GM18909 (cell line): ENCODE results near the gene COLEC12.

Experiments used
- ATAC-seq: cut with Tn5 transposase; IDR thresholded peaks from one replicate; pipeline ENCODE4 v1.9.1; 2021; ENCODE audit warnings: mild to moderate bottlenecking; ENCODE audit not compliant: unreplicated experiment, poor library complexity

COLEC12 gene

GRCh38 chr18:393574-393957 is 106.9 kb downstream of the COLEC12 start:
- ATAC-seq: no peak

GRCh38 chr18:392928-393573 is 107.5 kb downstream of the COLEC12 start:
- no peak for ATAC-seq

GRCh38 chr18:390741-391478 is 109.6 kb downstream of the COLEC12 start:
- ATAC-seq: no peak

- ATAC-seq: peak; percentile 56
These were observed 110.7 kb downstream of the COLEC12 start for GRCh38 chr18:389658-390357.

GRCh38 chr18:388200-388599 is 112.3 kb downstream of the COLEC12 start:
- no peak for ATAC-seq

- no peak for ATAC-seq
These were observed 113.5 kb downstream of the COLEC12 start for GRCh38 chr18:386994-387393.

- ATAC-seq: no peak
These were observed 115.6 kb downstream of the COLEC12 start for GRCh38 chr18:384897-385296.

- ATAC-seq: no peak
These were observed 117.4 kb downstream of the COLEC12 start for GRCh38 chr18:383135-383534.

- no peak for ATAC-seq
These were observed 118.0 kb downstream of the COLEC12 start for GRCh38 chr18:382423-382984.

- ATAC-seq: no peak
These were observed 120.7 kb downstream of the COLEC12 start for GRCh38 chr18:379681-380330.

GRCh38 chr18:378079-378478 is 122.4 kb downstream of the COLEC12 start:
- ATAC-seq: no peak

- no peak for ATAC-seq
These were observed 123.4 kb downstream of the COLEC12 start for GRCh38 chr18:377088-377487.

GRCh38 chr18:376311-376710 is 124.2 kb downstream of the COLEC12 start:
- ATAC-seq: no peak

GRCh38 chr18:374721-375168 is 125.8 kb downstream of the COLEC12 start:
- ATAC-seq: peak; percentile 88

GRCh38 chr18:373780-374179 is 126.7 kb downstream of the COLEC12 start:
- ATAC-seq: no peak

- ATAC-seq: no peak
These were observed 128.9 kb downstream of the COLEC12 start for GRCh38 chr18:371609-371982.

- ATAC-seq: no peak
These were observed 129.5 kb downstream of the COLEC12 start for GRCh38 chr18:370751-371608.

GRCh38 chr18:369224-370015 is 131.1 kb downstream of the COLEC12 start:
- no peak for ATAC-seq
